GM18870 (cell line): ENCODE measurements around the gene CNBD2.
"Not testable (repeated sequence)": the region's sequence is repeated elsewhere in the genome, so short reads cannot be mapped to it uniquely, and the experiment has no call there.

ENCODE experiments used
- ATAC-seq: cut with Tn5 transposase; IDR thresholded peaks from one replicate; pipeline ENCODE4 v1.9.1; 2021; ENCODE audit warnings: moderate library complexity; ENCODE audit not compliant: unreplicated experiment

CNBD2 gene

DNA sequence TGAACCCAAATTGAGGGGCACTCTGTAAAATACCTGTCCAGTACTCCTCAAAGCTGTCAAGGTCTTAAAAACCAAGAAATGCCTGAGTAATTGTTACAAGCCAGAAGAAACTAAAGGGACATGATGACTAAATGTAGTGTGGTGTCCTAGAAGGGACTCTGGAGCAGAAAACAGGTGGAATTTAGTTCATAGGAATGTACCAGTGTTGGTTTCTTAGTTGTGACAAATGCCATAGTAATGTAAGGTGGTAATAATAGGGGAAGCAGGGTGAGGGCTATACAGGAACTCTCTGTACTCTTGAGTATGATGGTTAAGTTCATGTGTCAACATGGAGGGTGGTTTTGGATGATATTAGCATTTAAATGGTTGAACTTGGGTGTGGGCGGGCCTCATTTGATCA lies 92.3 kb downstream of the CNBD2 start:
- no peak for ATAC-seq

DNA sequence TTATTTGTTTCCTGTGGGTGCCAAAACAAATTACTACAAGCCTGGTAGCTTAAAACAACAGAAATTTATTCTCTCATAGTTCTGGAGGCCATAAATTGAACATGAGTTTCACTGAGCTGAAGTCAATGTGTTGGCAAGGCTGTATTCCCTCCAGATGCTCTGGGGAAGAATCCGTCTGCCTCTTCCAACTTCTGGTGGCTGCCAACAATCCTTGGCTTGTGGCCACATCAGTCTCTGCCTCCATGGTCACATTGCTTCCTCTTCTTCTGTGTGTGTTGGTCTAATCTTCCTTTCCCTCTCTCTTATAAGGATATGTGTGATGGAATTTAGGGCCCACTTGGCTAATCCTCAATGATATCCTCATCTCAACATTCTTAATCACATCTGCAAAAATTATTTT lies 93.4 kb downstream of the CNBD2 start:
- no peak for ATAC-seq

DNA sequence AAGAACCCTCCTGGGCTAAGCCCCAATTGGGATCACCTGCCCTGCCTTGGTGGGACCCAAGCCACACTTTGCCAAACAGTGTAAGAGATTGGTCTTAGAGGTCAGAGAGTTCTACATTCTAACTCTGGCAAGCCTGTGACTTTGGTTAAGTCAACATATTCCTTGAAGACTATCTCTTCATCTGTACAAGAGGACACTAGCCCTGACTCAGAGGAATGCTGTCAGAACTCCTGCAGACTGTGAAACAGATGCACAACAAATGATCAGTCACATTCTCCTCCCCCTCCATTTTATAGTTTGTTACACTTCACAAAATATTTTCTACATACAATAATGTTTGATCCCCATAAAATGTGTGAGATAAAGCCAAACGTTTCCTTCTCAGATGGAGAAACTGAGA lies 94.4 kb downstream of the CNBD2 start:
- no peak for ATAC-seq

DNA sequence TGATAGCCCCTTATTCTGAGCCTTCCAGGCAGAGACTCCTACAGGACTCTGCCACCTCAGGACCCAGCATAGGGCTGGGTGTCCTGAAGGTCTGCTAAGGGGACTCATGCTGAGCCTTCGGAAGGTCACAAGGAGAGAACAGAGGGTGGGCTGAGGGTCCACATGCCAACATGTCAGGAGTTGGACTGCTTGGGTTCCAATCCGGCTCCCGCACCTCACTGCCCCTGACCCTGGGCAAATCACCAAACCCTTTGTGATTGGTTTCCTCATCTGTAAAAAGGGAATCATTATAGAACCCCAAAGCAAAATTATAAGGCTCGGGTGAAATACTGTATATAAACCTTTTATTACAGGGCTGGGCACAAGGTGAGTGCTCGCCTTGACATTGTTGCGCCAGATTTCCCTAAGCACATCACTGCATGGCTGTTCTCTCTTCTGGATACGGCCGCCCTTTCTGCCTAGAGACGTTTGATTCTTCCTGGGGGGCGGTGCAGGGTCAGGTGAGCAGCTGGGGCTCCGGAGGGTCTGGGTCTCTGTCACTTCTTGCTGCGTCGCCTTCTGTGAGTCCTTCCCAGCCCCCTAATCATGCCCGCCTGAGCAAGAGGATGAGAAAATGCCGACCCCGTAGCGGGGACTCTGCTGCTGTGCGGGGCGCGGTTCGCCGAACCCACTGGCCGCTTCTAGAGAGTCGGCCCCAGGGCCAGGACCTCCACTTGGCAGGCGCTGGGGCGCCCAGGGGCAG lies 95.7 kb downstream of the CNBD2 start:
- no peak for ATAC-seq

DNA sequence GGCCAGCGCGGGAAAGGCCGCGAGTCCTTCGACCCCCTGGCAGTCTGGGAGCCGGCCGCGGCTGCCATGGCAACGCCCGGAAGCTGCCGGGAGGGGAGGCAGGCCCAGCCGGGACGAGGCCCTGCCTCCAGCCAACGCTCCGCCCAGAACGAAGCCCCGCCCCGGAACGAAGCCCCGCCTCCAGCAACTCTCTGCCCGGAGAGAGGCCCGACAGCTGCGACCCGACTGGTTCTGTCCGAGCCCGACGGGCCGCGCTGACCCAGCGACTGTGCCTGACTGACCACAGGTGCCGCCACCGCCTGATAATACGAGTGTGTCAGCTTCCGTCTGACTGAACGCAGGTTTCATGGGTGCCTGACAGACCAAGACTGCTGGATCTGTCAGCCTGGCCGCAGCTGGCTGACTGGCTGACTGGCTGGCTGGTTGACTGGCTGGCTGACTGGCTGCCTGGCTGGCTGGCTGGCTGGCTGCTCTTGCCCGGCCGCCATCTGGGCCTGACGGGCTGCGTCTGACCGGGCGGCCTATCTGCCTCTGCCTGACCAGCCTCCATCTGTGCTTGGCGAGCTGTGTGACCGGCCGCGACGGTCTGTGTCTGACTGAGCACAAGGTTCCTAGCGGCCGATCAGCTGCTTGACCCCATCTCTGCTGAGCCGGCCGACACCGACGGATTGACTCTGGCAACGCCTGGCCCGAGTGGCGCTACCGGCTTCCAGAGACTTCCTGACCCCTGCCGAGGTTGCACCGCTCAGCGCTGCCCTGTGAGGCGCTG lies 96.5 kb downstream of the CNBD2 start:
- peak; percentile 45 for ATAC-seq

DNA sequence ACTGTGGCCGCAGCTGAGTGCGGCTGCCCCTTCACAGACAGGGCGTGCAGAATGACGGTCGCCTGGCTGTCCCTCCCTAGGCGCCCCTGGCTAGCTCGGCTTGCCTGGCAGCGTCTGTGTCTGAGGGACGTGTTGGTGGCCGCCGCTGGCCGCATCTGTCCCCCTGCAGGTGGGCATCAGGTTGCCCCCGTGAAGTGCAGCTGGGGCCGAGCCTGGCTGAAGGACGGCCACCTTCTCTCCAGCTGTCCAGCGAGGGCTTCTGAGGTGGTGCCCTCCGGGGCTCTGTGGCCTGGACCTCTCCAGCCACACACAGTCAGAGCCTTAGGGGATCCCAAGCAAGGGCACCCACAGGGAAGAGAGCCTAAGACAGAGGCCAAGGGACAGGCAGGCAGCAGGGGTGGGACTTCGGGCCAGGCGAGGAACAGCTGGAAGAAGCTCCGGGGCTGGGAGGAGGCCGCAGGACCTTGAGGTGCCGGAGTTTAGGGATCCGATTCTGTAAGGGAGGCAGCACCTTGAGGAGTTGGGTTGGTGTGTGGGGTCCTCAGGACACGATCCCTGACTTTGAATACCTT lies 97.1 kb downstream of the CNBD2 start:
- ATAC-seq: no peak

DNA sequence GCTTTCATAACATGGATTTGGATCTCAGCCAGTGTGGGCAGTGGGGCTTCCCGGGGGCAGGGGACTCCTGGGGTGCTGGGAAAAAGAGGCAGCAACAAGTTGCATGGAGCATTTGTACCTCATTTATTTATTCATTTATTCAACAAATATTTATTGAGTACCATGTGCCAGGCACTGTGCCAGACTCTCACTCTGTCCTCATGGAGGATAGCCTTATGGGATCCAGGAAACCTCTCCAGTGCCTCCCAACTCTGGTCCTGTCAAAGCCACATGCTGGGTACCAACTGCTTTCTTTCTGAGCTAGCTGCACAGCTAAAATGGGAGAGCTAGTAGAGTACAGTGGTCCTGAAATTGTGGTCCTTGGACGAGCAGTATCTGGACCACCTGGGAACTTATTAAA lies 98.4 kb downstream of the CNBD2 start:
- no peak for ATAC-seq

DNA sequence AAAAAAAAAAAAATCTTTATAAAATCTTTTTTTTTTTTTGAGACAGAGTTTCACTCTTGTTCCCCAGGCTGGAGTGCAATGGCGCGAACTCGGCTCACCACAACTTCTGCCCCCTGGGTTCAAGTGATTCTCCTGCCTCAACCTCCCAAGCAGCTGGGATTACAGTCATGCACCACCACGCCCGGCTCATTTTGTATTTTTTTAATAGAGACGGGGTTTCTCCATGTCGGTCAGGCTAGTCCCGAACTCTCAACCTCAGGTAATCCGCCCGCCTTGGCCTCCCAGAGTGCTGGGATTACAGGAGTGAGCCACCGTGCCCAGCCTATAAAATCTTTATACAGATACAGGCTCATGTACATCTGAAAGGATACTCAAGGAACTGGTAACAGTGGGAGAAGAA lies 100.1 kb downstream of the CNBD2 start:
- ATAC-seq: not testable (repeated sequence)

DNA sequence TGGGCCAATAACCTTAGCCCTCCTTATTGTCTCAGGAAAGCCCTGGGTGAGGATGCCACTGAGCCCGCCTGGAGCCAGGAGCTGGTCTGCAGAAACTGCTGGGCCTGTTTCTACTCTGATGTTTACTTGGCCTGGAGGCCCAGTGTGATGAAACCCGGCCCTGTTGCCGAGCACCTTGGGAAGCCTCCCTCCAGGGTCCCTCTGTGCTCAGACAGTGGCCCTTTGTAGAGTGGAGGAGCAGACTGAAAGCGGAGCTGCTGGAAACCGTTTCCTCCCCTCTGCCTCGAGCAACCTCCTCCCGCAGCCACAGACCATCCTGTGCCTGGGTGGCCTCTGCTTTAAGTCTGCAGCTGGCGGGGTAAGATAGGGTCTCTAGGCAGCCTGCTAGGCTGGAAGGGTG lies 102.1 kb downstream of the CNBD2 start:
- no peak for ATAC-seq

DNA sequence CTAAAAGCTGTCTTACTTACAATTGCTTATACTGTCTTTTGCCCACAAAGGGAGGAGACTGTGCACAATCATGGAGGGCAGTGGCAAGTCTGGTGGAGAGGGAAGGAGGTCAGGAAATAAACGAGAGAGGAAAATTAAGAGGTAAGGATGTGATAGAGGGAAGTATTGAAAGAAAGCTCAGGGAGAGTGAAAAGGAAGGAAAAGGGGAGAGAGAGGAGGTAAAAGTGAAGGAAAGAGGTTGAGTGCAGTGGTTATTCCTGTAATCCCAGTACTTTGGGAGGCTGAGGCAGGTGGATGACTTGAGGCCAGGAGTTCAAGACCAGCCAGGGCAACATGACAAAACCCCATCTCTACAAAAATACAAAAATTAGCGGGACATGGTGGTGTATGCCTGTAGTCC lies 103.5 kb downstream of the CNBD2 start:
- ATAC-seq: no peak

DNA sequence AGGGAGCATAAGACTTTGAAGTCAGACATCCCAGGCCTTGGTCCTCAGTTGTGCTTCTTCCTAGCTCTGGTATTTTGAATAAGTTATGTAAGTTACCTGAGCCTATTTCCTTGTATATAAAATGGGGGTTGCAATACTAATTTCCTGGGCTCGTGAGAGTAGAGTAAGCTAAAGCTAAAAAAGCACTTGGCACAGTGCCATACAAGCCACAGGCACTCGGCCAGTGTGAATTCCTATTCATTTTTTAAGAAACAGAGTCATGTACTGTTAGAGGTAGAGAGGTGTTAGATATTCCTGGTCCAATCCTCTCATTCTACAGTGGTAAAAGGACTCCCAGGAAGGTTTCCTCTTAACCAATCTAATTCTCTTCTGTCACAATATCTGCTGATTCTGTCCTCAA lies 106.6 kb downstream of the CNBD2 start:
- no peak for ATAC-seq

DNA sequence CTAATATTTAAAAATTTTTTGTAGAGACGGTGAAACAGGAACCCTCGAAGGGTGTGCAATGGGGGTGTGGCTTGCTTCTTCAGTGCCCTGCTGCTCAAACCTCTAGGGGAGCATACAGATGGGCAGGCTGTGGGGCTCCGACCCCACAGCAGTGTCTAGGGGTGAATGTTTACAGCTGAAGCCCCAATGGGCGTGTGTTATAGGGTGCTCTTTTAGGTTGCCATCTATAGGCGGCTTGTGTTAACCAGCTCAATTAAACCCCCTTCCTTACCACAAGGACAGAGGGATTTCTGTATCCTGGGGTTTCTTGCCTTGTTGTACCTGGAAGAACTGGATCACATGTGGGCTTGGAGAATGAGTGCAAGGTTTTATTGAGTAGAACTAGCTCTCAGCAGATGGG lies 109.4 kb downstream of the CNBD2 start:
- ATAC-seq: not testable (repeated sequence)

DNA sequence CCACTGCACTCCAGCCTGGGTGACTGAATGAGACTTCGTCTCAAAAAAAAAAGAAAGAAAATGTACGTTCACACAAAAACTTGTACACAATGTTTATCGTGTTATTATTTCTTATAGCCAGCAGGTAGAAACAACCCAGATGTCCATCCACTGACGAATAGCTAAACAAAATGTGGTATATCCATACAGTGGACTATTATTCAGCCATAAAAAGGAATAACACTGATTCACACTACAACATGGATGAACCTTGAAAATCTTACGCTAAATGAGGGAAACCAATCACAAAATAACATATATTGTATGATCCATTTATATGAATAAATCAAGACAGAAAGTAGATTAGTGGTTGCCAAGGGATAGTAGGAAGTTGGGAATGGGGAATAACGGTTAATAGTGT lies 111.1 kb downstream of the CNBD2 start:
- no peak for ATAC-seq

DNA sequence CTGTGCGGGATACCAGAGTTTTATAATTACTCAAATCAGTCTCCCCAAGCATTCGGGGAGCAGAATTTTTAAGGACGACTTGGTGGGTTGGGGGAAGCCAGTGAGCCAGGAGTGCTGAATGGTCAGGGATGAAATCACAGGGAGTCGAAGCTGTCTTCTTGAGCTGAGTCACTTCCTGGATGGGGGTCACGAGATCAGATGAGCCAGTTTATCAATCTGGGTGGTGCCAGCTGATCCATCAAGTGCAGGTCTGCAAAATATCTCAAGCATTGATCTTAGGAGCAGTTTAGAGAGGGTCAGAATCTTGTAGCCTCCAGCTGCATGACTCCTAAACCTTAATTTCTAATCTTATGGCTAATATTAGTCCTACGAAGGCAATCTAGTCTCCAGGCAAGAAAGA lies 111.6 kb downstream of the CNBD2 start:
- not testable (repeated sequence) for ATAC-seq
